Measurements from ENCODE around the gene TMPRSS11E.

- no peak for TF ChIP-seq CTCF (IDR thresholded peaks at IDR 0.05; ENCODE audit: low read depth, low read length)
- TF ChIP-seq EZH2phosphoT487 (IDR thresholded peaks at IDR 0.05; ENCODE audit: low read depth) = no peak
Measured at GRCh38 chr4:68426516-68426915, 20.7 kb upstream of the TMPRSS11E start.
